Tibial artery (tissue), 4 donors: ENCODE results near the gene RAB7A.

Source experiments
- DNase-seq, 2 donors: peaks; one replicate each; pipeline ENCODE4 v3.0.0-alpha.2; 2019
- H3K27ac ChIP-seq, 2 donors: fragments of 200-600 bp; sonication (generic) in 1 of 2; 1 replicate in 1 of 2; 2 replicates in 1 of 2; pipeline ENCODE4 v1.5.1; 2018 to 2019; ENCODE audit warnings: mild to moderate bottlenecking in 1 of 2
- H3K27me3 ChIP-seq, 2 donors: fragments of 200-600 bp; sonication (generic) in 1 of 2; one replicate each; pipeline versions ENCODE4 v1.5.1 to v1.6.0; 2016 to 2019
- H3K36me3 ChIP-seq, 3 donors: fragments of 200-600 bp; sonication (generic) in 2 of 3; one replicate each; pipeline ENCODE4 v1.5.1; 2016 to 2019; ENCODE audit warnings: mild to moderate bottlenecking in 2 of 3
- H3K4me1 ChIP-seq, 4 donors: fragments of 200-600 bp; sonication (generic) in 2 of 4; 1 replicate in 3 of 4; 2 replicates in 1 of 4; pipeline ENCODE4 v1.5.1; 2016 to 2019
- H3K4me3 ChIP-seq, 2 donors: fragments of 200-600 bp; sonication (generic) in 1 of 2; 1 replicate in 1 of 2; 2 replicates in 1 of 2; pipeline ENCODE4 v1.5.1; 2018 to 2019; ENCODE audit warnings: mild to moderate bottlenecking in 2 of 2
- H3K9me3 ChIP-seq, 3 donors: fragments of 200-600 bp; sonication (generic) in 1 of 3; one replicate each; pipeline ENCODE4 v1.5.1; 2016 to 2019
- intact Hi-C: fragments of 100-400 bp; cut with DNase I; formaldehyde crosslinking; loops from one replicate; pipeline ENCODE4 v1.15.0; 2023; ENCODE audit warnings: low total_unique reads
- TF ChIP-seq, protein P1 (sequence below), 2 experiments: fragments of 200-600 bp in 1 of 2; fragments of 450-650 bp in 1 of 2; IDR thresholded peaks; one replicate each; pipeline ENCODE4 v1.5.1; 2017 to 2019; ENCODE audit warnings: antibody characterized with exemption in 2 of 2, mild to moderate bottlenecking in 1 of 2, moderate library complexity in 1 of 2

The RAB7A gene

DNA sequence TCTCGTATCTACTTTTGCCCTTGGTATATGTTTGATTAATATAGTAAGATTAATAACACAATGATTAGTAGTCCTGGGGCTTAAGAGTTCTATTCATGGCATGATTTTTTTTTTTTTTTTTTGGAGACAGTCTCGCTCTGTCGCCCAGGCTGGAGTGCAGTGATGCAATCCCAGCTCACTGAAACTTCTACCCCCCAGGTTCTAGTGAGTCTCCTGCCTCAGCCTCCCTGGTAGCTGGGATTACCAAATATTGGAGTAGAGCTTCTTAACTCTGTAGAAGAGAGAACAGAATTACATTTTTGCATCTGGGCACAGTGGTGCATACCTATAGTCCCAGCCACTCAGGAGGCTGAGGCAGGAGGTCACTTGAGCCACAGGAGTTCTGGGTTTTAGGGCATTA is 58.9 kb downstream of the RAB7A start:
- DNase-seq, result no peak
- H3K4me3 ChIP-seq, result no peak overlapping the region
- H3K9me3 ChIP-seq, result no peaks in the 10 kb centered on the region
- TF ChIP-seq, protein P1, sequence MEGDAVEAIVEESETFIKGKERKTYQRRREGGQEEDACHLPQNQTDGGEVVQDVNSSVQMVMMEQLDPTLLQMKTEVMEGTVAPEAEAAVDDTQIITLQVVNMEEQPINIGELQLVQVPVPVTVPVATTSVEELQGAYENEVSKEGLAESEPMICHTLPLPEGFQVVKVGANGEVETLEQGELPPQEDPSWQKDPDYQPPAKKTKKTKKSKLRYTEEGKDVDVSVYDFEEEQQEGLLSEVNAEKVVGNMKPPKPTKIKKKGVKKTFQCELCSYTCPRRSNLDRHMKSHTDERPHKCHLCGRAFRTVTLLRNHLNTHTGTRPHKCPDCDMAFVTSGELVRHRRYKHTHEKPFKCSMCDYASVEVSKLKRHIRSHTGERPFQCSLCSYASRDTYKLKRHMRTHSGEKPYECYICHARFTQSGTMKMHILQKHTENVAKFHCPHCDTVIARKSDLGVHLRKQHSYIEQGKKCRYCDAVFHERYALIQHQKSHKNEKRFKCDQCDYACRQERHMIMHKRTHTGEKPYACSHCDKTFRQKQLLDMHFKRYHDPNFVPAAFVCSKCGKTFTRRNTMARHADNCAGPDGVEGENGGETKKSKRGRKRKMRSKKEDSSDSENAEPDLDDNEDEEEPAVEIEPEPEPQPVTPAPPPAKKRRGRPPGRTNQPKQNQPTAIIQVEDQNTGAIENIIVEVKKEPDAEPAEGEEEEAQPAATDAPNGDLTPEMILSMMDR (IDR thresholded peaks at IDR 0.05), result no peak
- intact Hi-C loops, result loop anchor here (5.0 kb wide), 1 partner anchor 43 kb away; no protein-coding TSS in a partner anchor
- H3K27ac ChIP-seq, result no peak overlapping the region
- no peaks in the 10 kb centered on the region for H3K27me3 ChIP-seq
- no peaks in the 10 kb centered on the region for H3K36me3 ChIP-seq
- H3K4me1 ChIP-seq, result peaks cover 0 to 98% (median 65%) of the 10 kb centered on the region in 4 donors

DNA sequence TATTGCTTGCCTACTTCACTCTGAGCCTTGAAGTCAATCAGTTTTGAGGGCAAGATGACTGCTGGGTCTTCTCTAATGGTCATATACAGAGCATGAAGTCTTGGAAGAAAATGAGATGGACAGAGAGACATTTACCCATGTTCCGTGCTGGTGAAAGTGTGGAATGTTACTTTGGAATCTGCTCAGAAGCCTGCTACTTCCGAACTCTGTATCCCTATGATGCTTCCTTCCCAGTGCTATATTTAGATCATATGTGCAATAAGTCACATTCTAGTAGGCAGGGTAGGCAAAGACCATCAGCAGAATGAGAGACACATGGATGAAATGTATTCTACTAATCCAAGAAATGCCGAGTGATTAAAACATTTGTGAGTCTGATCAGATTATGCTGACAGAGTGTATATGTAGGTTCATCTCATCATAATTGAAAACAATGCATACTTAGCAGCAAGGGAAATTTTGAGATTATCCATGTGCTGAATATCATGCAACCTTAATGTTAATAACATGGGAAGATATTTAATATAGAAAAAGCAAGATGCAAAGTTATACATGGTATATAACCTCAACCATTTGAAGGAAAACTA is 60.5 kb downstream of the RAB7A start:
- Histone ChIP-seq H3K4me1 (peaks cover 0 to 94% (median 54%) of the 10 kb centered on the region in 4 donors), H3K4me3 (no peak overlapping the region), H3K36me3 (no peaks in the 10 kb centered on the region), H3K9me3 (no peaks in the 10 kb centered on the region), H3K27ac (no peak overlapping the region), H3K27me3 (no peaks in the 10 kb centered on the region)
- TF ChIP-seq, protein P1 (IDR thresholded peaks at IDR 0.05), result no peak
- DNase-seq, result no peak
- intact Hi-C loops, result no loop called here

GRCh38 chr3:128787256-128788253 is 61.6 kb downstream of the RAB7A start:
- H3K27me3 ChIP-seq, result no peaks in the 10 kb centered on the region
- H3K4me3 ChIP-seq, result no peak overlapping the region
- intact Hi-C loops, result no loop called here
- TF ChIP-seq, protein P1 (IDR thresholded peaks at IDR 0.05), result peak in 1 of 2 experiments; percentile 12
- no peak for DNase-seq
- no peaks in the 10 kb centered on the region for H3K9me3 ChIP-seq
- H3K4me1 ChIP-seq, result peaks cover 0 to 86% (median 48%) of the 10 kb centered on the region in 4 donors
- no peak overlapping the region for H3K27ac ChIP-seq
- H3K36me3 ChIP-seq, result no peaks in the 10 kb centered on the region

GRCh38 chr3:128788268-128788869 is 62.4 kb downstream of the RAB7A start:
- no peaks in the 10 kb centered on the region for H3K9me3 ChIP-seq
- TF ChIP-seq, protein P1 (IDR thresholded peaks at IDR 0.05), result no peak
- intact Hi-C loops, result no loop called here
- no peak overlapping the region for H3K27ac ChIP-seq
- no peak for DNase-seq
- no peaks in the 10 kb centered on the region for H3K36me3 ChIP-seq
- H3K4me3 ChIP-seq, result no peak overlapping the region
- no peaks in the 10 kb centered on the region for H3K27me3 ChIP-seq
- peaks cover 0 to 84% (median 42%) of the 10 kb centered on the region in 4 donors for H3K4me1 ChIP-seq

GRCh38 chr3:128794067-128794768 is 68.2 kb downstream of the RAB7A start:
- Histone ChIP-seq H3K4me1 (peaks cover 0 to 49% (median 18%) of the 10 kb centered on the region in 4 donors), H3K27ac (no peak overlapping the region), H3K27me3 (no peaks in the 10 kb centered on the region), H3K9me3 (no peaks in the 10 kb centered on the region), H3K4me3 (no peak overlapping the region), H3K36me3 (peaks cover 23 to 35% (median 31%) of the 10 kb centered on the region in 3 donors)
- intact Hi-C loops, result loop anchor here (5.0 kb wide), 1 partner anchor 112 kb away; no protein-coding TSS in a partner anchor
- TF ChIP-seq, protein P1 (IDR thresholded peaks at IDR 0.05), result no peak
- DNase-seq, result no peak
